LNCaP clone FGC (cell line): ENCODE measurements around the gene RAMP1.

Experiments
- DNase-seq: peaks from one replicate; pipeline ENCODE4 v3.0.0-alpha.2; 2011; ENCODE audit warnings: low read depth
- H3K4me3 ChIP-seq: 2 replicates; pipeline ENCODE4 v1.5.1; 2011; ENCODE audit warnings: mild to moderate bottlenecking, low read depth, low read length, control low read depth
- TF ChIP-seq, protein P1 (sequence below): IDR thresholded peaks from 2 replicates; pipeline ENCODE4 v1.5.1; 2012; ENCODE audit warnings: mild to moderate bottlenecking; ENCODE audit not compliant: control insufficient read depth, insufficient read depth; ENCODE audit errors: extremely low read depth

Gene RAMP1

DNA sequence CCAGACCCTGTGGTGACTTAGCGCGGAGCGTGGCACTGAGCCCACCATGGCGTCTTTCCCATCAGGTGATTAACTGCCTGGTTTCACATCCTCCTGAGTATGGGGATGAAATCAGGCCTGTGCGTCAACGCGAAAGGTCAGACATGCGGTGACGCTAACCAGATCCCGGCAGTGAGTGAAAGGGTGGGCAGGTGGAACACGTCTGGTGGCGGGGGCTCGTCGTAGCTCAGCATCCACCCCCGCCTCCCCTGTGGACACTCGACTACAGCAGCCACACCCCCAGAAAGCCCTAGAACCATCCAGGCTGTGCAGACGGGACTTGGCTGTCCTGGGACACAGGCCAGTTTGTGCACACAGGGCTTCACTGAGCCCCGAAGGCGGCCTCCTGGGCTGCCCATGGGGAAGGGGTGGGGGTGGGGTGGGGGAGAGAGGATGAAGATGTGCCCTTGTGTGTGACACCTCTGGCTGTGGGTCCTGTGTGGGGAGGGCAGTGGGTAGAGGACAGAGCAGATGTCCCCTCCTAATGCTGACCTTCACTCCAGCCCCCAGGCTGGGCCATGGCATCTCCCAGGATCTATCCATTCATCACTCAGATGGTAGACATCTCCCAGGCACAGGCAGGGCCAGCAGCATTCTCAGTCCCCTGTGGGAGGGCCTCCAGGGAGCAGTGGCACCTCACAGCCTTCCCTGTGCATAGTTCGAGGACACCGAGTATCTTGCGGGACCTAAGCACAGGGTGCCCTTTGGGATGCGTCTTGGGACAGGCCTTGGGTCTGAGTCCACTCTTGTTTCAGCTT is 27.5 kb downstream of the RAMP1 start:
- no peak overlapping the region for H3K4me3 ChIP-seq
- TF ChIP-seq, protein P1, sequence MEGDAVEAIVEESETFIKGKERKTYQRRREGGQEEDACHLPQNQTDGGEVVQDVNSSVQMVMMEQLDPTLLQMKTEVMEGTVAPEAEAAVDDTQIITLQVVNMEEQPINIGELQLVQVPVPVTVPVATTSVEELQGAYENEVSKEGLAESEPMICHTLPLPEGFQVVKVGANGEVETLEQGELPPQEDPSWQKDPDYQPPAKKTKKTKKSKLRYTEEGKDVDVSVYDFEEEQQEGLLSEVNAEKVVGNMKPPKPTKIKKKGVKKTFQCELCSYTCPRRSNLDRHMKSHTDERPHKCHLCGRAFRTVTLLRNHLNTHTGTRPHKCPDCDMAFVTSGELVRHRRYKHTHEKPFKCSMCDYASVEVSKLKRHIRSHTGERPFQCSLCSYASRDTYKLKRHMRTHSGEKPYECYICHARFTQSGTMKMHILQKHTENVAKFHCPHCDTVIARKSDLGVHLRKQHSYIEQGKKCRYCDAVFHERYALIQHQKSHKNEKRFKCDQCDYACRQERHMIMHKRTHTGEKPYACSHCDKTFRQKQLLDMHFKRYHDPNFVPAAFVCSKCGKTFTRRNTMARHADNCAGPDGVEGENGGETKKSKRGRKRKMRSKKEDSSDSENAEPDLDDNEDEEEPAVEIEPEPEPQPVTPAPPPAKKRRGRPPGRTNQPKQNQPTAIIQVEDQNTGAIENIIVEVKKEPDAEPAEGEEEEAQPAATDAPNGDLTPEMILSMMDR, result no peak
- no peak for DNase-seq

DNA sequence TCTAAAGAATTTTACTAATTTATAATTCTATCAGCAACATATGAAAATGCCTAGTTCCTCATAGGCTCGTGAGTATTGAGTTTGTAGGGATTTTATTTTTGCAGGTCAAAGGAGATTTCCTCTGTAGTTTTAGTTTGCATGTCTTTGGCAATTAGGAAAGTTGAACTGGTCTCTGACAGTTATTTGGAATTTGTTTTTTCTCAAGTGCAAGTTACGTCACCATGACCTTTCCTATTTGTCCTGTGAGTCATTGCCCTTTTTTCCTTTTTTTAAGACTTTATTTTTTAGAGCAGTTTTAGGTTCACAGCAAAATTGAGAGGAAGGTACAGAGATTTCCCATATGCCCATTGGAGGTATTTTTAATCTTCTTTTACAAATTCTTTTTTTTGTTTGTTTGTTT is 29.0 kb downstream of the RAMP1 start:
- no peak overlapping the region for H3K4me3 ChIP-seq
- DNase-seq, result no peak
- TF ChIP-seq, protein P1, result no peak

DNA sequence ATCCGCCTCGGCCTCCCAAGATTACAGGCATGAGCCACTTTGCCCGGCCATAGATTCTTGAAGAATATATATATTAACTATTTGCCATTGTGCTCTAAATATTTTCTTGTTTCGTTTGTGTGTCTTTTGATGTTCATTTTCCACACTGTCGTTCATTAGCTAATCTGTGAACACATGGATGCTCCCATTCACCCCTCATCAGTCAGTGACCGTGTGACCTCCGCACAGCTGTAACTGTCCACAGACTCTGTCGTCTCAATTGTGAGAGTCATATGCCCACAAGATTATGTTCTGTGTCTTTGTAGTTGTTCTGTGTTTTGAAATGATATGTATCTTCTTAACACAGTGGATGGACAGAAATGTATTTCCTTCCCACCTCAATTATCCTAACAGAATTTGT is 29.6 kb downstream of the RAMP1 start:
- no peak for DNase-seq

DNA sequence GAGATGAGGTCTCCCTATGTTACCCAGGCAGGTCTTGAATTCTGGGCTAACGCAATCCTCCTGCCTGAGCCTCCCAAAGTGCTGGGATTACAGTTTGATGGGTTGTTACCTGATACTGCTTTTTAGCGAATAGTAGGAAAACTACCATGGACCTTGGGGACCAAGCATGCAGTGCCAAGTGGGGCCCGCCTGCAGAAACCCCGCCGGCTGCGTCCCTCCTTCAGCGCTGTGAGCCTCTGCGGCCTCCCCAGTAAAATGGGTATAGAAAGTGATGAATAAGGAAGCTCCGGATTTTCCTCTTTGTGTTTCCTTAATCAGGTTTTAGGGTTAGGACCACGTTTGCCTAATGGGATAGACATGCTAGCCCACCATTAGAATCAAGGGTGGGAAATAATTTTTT is 30.4 kb downstream of the RAMP1 start:
- TF ChIP-seq, protein P1, result no peak
- H3K4me3 ChIP-seq, result no peak overlapping the region

More for the DNA sequence above, 29.6 kb downstream of the RAMP1 start:
- no peak overlapping the region for H3K4me3 ChIP-seq
- TF ChIP-seq, protein P1, result no peak

DNA sequence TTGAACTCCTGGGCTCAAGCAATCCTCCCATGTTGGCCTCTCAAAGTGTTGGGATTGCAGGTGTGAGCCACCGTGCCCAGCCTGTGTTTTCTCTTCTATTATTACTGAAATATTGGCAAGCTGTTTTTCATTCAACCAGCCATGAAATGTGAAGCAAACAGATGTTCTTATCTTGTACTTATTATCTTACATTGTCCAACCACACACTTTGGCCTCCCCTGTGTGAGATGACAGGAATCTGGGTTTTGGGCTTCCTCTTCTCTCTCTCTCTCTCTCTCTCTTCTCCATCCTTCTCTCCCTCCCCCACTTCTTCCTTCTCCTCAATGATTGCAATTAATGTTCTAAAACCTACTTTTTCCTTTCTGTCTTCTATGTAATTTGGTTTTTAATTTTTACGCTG is 33.1 kb downstream of the RAMP1 start:
- DNase-seq, result no peak
- H3K4me3 ChIP-seq, result no peak overlapping the region
- TF ChIP-seq, protein P1, result no peak

More for the DNA sequence above, 30.4 kb downstream of the RAMP1 start:
- DNase-seq, result no peak

DNA sequence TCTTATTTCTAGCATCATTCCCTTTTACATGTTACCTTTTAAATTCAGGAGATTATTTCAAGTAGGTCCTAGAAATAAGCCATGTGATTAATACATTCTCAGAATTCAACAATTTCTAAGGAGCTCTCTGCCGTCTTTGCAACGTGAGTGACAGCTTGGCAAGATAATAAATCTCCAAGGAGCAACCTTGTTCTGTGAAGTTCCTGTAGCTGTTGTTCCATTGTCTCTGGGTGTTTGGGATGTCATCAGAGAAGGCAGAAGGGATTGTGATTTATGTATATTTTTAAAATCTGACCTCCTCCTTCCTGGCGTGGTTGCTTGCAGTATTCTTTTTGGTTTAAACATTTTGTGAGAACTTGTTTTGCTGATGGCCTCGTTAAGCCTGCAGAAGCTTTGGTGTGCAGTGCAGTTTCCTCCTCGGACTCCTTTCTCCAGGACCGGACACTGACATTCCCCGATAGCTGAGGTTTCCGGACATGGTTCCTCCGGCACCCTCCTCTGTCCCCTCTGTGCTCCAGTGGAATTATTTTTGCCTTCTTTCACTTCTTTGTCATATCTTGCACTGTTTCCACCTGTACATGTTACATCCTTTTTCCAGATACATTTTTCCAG is 33.7 kb downstream of the RAMP1 start:
- H3K4me3 ChIP-seq, result no peak overlapping the region
- DNase-seq, result no peak
- TF ChIP-seq, protein P1, result no peak

DNA sequence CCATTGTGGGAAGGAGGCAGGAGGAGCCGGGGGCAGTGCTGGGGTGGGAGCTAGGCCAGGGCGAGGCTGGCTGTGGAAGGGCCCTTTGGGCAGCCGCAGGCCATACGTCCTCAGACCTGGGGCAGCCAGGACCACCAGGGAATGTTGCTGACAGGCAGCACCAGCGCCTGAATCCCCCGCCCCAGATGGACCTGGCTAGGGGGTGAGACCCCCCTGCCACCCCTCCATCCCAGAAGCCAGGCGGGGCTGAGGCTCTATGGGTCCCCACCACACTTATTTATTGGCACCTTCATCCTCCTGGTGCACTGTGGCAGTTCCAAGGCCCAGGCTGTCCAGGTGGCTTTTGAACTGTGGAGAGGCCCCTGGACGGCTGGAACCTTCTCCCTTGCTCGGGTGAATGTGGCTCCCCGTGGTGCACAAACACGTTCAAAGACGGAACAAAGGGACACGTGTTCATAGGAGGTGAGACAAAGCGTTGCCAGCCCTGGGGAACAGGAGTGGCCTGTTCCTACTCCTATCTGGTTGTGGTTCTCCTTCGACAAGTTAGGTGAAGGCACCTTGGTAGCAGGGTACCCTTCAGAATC is 35.1 kb downstream of the RAMP1 start:
- DNase-seq, result no peak
- TF ChIP-seq, protein P1, result no peak
- H3K4me3 ChIP-seq, result no peak overlapping the region
